Neuronal stem cell (in vitro differentiated cells): ENCODE data around the gene CETP.

Experiments
- DNase-seq: peaks from one replicate; pipeline ENCODE4 v3.0.0-alpha.2; 2013; ENCODE audit warnings: low spot score
- H2AFZ ChIP-seq: one replicate; pipeline ENCODE4 v1.6.1; 2013; ENCODE audit warnings: mild to moderate bottlenecking, low read length, inconsistent platforms
- H2AK5ac ChIP-seq: 2 replicates; pipeline ENCODE4 v1.6.1; 2013; ENCODE audit warnings: low read depth, mild to moderate bottlenecking, inconsistent platforms, low read length, moderate library complexity, mixed read lengths
- H2BK120ac ChIP-seq: 2 replicates; pipeline ENCODE4 v1.6.1; 2013; ENCODE audit warnings: low read depth, mild to moderate bottlenecking, inconsistent platforms, low read length, moderate library complexity, mixed read lengths
- H2BK12ac ChIP-seq: one replicate; pipeline ENCODE4 v1.6.1; 2013; ENCODE audit warnings: low read length, inconsistent platforms
- H2BK15ac ChIP-seq: 2 replicates; pipeline ENCODE4 v1.6.1; 2013; ENCODE audit warnings: mild to moderate bottlenecking, low read length, inconsistent platforms, mixed read lengths
- H2BK5ac ChIP-seq: one replicate; pipeline ENCODE4 v1.6.1; 2013; ENCODE audit warnings: inconsistent platforms, mild to moderate bottlenecking, low read length, moderate library complexity
- H3K14ac ChIP-seq: one replicate; pipeline ENCODE4 v1.6.1; 2013; ENCODE audit warnings: low read length, inconsistent platforms
- H3K18ac ChIP-seq: 2 replicates; pipeline ENCODE4 v1.6.1; 2013; ENCODE audit warnings: low read length, inconsistent platforms
- H3K23ac ChIP-seq: 2 replicates; pipeline ENCODE4 v1.6.1; 2013; ENCODE audit warnings: low read depth, mild to moderate bottlenecking, mixed read lengths, low read length, inconsistent platforms; ENCODE audit not compliant: poor library complexity
- H3K27ac ChIP-seq: replicated peaks from 3 replicates; pipeline ENCODE4 v1.5.1; 2013; ENCODE audit warnings: low read length, inconsistent platforms
- H3K27me3 ChIP-seq, 3 experiments: 2 replicates each; pipeline ENCODE4 v1.6.1; 2013; ENCODE audit warnings: low read length in 3 of 3, mild to moderate bottlenecking in 2 of 3, inconsistent platforms in 1 of 3, low read depth in 1 of 3, mixed read lengths in 1 of 3, moderate library complexity in 1 of 3; ENCODE audit not compliant: control insufficient read depth in 3 of 3, insufficient read depth in 3 of 3
- H3K36me3 ChIP-seq, 2 donors: replicated peaks in 1 of 2; 2 replicates each; pipeline ENCODE4 v1.6.1; 2013; ENCODE audit warnings: low read length in 2 of 2; ENCODE audit not compliant: control insufficient read depth in 2 of 2, insufficient read depth in 2 of 2
- H3K4ac ChIP-seq: 2 replicates; pipeline ENCODE4 v1.6.1; 2013; ENCODE audit warnings: inconsistent platforms, mild to moderate bottlenecking, low read length, moderate library complexity
- H3K4me1 ChIP-seq, 2 donors: 1 replicate in 1 of 2; 2 replicates in 1 of 2; pipeline ENCODE4 v1.6.1; 2013; ENCODE audit warnings: low read length in 2 of 2, low read depth in 1 of 2; ENCODE audit not compliant: control insufficient read depth in 2 of 2, insufficient read depth in 1 of 2
- H3K4me2 ChIP-seq: one replicate; pipeline ENCODE4 v1.6.1; 2013; ENCODE audit warnings: mild to moderate bottlenecking, low read length, inconsistent platforms; ENCODE audit not compliant: insufficient read depth, poor library complexity, severe bottlenecking
- H3K4me3 ChIP-seq, 2 donors: 2 replicates each; pipeline ENCODE4 v1.5.1; 2013; ENCODE audit warnings: low read length in 2 of 2, mild to moderate bottlenecking in 2 of 2, inconsistent platforms in 1 of 2, moderate library complexity in 1 of 2
- H3K79me1 ChIP-seq: one replicate; pipeline ENCODE4 v1.6.1; 2013; ENCODE audit warnings: low read depth, mild to moderate bottlenecking, inconsistent platforms, low read length, moderate library complexity
- H3K9ac ChIP-seq: one replicate; pipeline ENCODE4 v1.6.1; 2013; ENCODE audit warnings: mild to moderate bottlenecking, low read depth, low read length, inconsistent platforms; ENCODE audit not compliant: poor library complexity
- H3K9me3 ChIP-seq, 2 donors: replicated peaks in 1 of 2; 2 replicates each; pipeline versions ENCODE3 to v1.6.1; 2013; ENCODE audit warnings: low read length in 2 of 2, mild to moderate bottlenecking in 2 of 2, inconsistent platforms in 1 of 2, low read depth in 1 of 2, mixed read lengths in 1 of 2, moderate library complexity in 1 of 2; ENCODE audit not compliant: control insufficient read depth in 2 of 2, insufficient read depth in 1 of 2
- H4K8ac ChIP-seq: one replicate; pipeline ENCODE4 v1.6.1; 2013; ENCODE audit warnings: low read depth, mild to moderate bottlenecking, inconsistent platforms, low read length, moderate library complexity
- H4K91ac ChIP-seq: one replicate; pipeline ENCODE4 v1.6.1; 2013; ENCODE audit warnings: low read length, low read depth, mild to moderate bottlenecking, inconsistent platforms; ENCODE audit not compliant: poor library complexity
- WGBS, 2 donors: extraction: QIAGEN DNeasy Blood & Tissue Kit; methylation state at CpG; one replicate each; pipeline ENCODE4 v1.1.7; 2013; ENCODE audit warnings: missing lambda C conversion rate in 2 of 2, mixed read lengths in 1 of 2; ENCODE audit not compliant: insufficient read length in 2 of 2, insufficient replicate concordance in 1 of 2; ENCODE audit errors: extremely low coverage in 2 of 2; 5-methylcytosine and 5-hydroxymethylcytosine counted together

CETP gene

GRCh38 chr16:56929639-56930038 lies 32.1 kb upstream of the CETP start:
- H3K27me3 ChIP-seq: no peaks in the 10 kb centered on the region
- no peak overlapping the region for H3K23ac ChIP-seq
- no CpG with 5 or more reads among the region's 4 CpGs for WGBS, 2 donors
- H3K18ac ChIP-seq: no peak overlapping the region
- H2AFZ ChIP-seq: no peak overlapping the region
- no peak overlapping the region for H3K27ac ChIP-seq
- H2BK12ac ChIP-seq: no peak overlapping the region
- no peak overlapping the region for H4K8ac ChIP-seq
- no peak overlapping the region for H3K4ac ChIP-seq
- H2AK5ac ChIP-seq: no peak overlapping the region
- peaks cover 15% of the 10 kb centered on the region in 2 donors for H3K4me1 ChIP-seq
- no peaks in the 10 kb centered on the region for H3K9me3 ChIP-seq
- H3K79me1 ChIP-seq: peaks cover 8% of the 10 kb centered on the region
- H2BK5ac ChIP-seq: no peak overlapping the region
- no peak overlapping the region for H2BK120ac ChIP-seq
- H4K91ac ChIP-seq: no peak overlapping the region
- H3K4me3 ChIP-seq: no peak overlapping the region
- H3K36me3 ChIP-seq: no peaks in the 10 kb centered on the region
- no peak overlapping the region for H3K9ac ChIP-seq
- H3K14ac ChIP-seq: no peak overlapping the region
- no peak for DNase-seq
- H3K4me2 ChIP-seq: no peak overlapping the region
- H2BK15ac ChIP-seq: no peak overlapping the region

DNA sequence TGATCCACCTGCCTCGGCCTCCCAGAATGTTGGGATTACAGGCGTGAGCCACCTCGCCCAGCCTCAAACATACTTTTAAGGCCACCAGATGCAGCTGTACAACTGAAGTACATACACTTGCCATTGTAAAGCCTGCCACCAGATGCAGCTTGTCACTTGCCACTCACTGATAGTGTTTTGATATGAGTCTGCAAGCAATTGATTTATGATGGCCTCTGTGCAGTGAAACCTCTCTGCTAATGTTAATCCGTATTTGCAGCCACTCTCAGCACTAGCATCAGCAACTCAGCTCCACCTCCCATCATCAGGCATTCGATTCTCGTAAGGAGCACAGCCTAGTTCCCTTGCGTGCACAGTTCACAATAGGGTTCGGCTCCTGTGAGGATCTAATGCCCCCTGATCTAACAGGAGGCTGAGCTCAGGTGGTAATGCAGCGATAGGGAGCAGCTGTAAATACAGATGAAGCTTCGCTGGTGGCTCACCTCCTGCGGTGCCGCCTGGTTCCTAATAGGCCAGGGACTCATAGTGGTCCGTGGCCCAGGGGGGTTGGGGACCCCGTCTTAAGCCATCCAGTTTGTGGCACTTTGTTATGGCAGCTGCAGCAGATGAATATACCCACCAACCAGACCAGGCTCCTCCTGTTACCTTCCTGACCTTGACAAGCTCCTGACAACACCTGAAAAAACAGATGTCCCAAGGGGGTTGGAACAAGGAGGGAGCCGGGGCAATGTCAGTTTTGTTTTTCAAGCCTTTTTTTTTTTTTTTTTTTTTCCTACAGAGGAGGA lies 31.1 kb upstream of the CETP start:
- H3K27ac ChIP-seq: no peak overlapping the region
- no CpG with 5 or more reads among the region's 15 CpGs for WGBS, 2 donors

DNA sequence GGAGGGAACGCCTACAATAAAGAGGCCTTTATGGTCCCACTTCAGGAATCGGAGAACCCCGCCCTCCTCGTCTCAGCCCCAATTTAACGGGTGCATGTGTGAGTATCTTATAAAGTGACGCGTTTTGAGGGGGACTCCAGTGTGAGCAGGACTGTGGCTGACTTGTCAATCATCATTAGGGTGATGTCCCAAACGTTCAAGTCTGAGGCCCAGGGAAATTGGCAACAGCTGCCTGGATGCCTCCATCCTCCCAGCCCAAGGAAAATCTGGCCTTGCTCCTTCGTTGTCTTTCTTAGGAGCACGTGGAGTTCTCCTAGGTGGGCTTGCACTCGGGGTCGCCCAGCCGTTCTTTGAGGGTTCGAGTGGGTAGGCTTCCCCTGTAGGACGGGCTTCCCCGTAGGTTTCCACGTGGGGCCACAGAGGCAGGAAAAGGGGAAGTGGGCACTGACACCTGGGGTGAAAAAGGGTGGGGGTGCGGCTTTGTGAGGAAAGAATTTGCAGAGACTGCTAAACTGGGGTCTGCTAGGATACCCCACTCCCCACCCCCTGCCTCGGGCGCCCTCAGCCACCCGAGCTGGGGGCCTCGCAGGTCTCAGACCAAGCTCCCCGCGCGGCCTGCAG lies 30.4 kb upstream of the CETP start:
- no peak overlapping the region for H3K14ac ChIP-seq
- H4K91ac ChIP-seq: no peak overlapping the region
- peaks cover 15% of the 10 kb centered on the region in 2 donors for H3K4me1 ChIP-seq
- peak overlapping the region; percentile 67 to 83 for H3K4me3 ChIP-seq
- WGBS, 2 donors: no CpG with 5 or more reads among the region's 25 CpGs
- no peak overlapping the region for H2BK12ac ChIP-seq
- peaks cover 8% of the 10 kb centered on the region for H3K79me1 ChIP-seq
- peak overlapping the region; percentile 95 for H3K18ac ChIP-seq
- H4K8ac ChIP-seq: peak overlapping the region; percentile 83
- no peak for DNase-seq
- H2BK15ac ChIP-seq: peak overlapping the region; percentile 95
- peaks cover 0 to 16% of the 10 kb centered on the region in 2 donors for H3K36me3 ChIP-seq
- no peak overlapping the region for H2BK120ac ChIP-seq
- peak overlapping the region; percentile 68 for H3K9ac ChIP-seq
- H2AK5ac ChIP-seq: peak overlapping the region; percentile 96
- no peaks in the 10 kb centered on the region for H3K9me3 ChIP-seq
- H3K27ac ChIP-seq: peak overlapping the region; percentile 3
- H3K4ac ChIP-seq: peak overlapping the region; percentile 1
- peak overlapping the region; percentile 79 for H3K4me2 ChIP-seq
- peak overlapping the region; percentile 96 for H3K23ac ChIP-seq
- peak overlapping the region; percentile 59 for H2BK5ac ChIP-seq
- H2AFZ ChIP-seq: peak overlapping the region; percentile 97
- H3K27me3 ChIP-seq: no peaks in the 10 kb centered on the region

More for the DNA sequence above, 31.1 kb upstream of the CETP start:
- H3K23ac ChIP-seq: no peak overlapping the region
- H4K91ac ChIP-seq: peak overlapping the region; percentile 5
- peak overlapping the region; percentile 59 for H2BK5ac ChIP-seq
- H4K8ac ChIP-seq: peak overlapping the region; percentile 70
- H3K9ac ChIP-seq: no peak overlapping the region
- DNase-seq: no peak
- peaks cover 8% of the 10 kb centered on the region for H3K79me1 ChIP-seq
- H3K4ac ChIP-seq: no peak overlapping the region
- H3K4me3 ChIP-seq: peak overlapping the region in 1 of 2 donors; percentile 44
- H3K4me1 ChIP-seq: peaks cover 15% of the 10 kb centered on the region in 2 donors
- no peaks in the 10 kb centered on the region for H3K27me3 ChIP-seq
- H3K36me3 ChIP-seq: peaks cover 0 to 9% of the 10 kb centered on the region in 2 donors
- H3K18ac ChIP-seq: peak overlapping the region; percentile 23
- no peak overlapping the region for H3K14ac ChIP-seq
- no peak overlapping the region for H2BK120ac ChIP-seq
- peak overlapping the region; percentile 85 for H2AFZ ChIP-seq
- no peaks in the 10 kb centered on the region for H3K9me3 ChIP-seq
- no peak overlapping the region for H3K4me2 ChIP-seq
- H2BK15ac ChIP-seq: peak overlapping the region; percentile 53
- no peak overlapping the region for H2BK12ac ChIP-seq
- peak overlapping the region; percentile 96 for H2AK5ac ChIP-seq
